GM12801 (cell line): Measurements from ENCODE around the gene SSTR4.

Source experiments
- TF ChIP-seq, protein P1 (sequence below): IDR thresholded peaks from one replicate; pipeline ENCODE4 v1.5.1; 2011; ENCODE audit warnings: control low read depth; ENCODE audit not compliant: insufficient read length; ENCODE audit errors: extremely low read depth

SSTR4 gene

GRCh38 chr20:23071996-23072395, 36.9 kb downstream of the SSTR4 start:
- TF ChIP-seq, protein P1, sequence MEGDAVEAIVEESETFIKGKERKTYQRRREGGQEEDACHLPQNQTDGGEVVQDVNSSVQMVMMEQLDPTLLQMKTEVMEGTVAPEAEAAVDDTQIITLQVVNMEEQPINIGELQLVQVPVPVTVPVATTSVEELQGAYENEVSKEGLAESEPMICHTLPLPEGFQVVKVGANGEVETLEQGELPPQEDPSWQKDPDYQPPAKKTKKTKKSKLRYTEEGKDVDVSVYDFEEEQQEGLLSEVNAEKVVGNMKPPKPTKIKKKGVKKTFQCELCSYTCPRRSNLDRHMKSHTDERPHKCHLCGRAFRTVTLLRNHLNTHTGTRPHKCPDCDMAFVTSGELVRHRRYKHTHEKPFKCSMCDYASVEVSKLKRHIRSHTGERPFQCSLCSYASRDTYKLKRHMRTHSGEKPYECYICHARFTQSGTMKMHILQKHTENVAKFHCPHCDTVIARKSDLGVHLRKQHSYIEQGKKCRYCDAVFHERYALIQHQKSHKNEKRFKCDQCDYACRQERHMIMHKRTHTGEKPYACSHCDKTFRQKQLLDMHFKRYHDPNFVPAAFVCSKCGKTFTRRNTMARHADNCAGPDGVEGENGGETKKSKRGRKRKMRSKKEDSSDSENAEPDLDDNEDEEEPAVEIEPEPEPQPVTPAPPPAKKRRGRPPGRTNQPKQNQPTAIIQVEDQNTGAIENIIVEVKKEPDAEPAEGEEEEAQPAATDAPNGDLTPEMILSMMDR: no peak

- TF ChIP-seq, protein P1: no peak
Observed at GRCh38 chr20:23072892-23073586, 37.9 kb downstream of the SSTR4 start.

GRCh38 chr20:23074052-23074451, 38.9 kb downstream of the SSTR4 start:
- TF ChIP-seq, protein P1: no peak

- TF ChIP-seq, protein P1: no peak
Observed at GRCh38 chr20:23077277-23077676, 42.2 kb downstream of the SSTR4 start.

DNA sequence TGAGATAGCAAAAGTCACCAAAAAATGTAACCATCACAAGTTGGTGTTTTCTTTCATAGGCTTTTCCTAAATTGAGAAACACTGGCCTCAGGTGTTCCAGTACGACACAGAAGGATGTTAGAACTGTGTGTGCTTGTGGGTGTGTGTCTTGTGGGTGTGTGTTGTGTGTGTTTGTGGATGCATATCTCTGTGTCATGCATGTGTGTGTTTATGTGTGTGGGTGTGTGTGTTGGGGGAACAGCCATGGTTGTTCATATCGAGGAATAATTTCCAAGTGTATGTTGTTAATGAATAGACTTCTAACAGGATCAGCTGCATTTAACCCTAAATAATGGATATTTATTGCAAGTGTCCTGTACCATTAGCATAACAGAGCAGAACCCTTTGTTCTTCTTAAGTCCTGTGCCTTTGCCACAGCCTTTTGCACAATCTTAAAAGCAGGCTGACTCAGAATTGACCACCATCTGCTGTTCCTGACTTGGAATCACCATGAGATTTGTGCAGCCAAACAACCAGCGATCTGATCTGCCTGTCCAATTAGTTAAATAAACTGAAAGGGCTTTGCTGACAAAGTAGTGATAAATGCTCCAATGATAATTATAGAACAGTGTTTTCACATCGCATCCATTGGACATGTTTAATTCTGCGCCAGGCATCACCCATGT, 43.4 kb downstream of the SSTR4 start:
- TF ChIP-seq, protein P1: no peak

DNA sequence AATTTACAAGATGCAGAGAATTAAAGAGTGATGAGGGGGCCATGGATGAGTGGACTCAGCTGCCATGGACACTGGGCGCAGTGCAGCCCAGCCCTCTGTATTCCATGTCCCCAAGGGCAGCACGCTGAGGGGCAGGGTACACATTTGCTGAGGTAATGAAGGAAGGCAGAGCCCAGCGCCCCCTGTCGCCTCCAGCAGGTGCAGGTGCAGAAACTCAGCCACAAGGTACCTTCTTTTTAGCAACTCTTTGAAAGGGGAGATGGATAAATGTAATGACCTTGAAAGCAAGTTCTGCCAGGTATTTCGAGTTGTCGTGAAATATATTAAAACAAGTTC, 43.9 kb downstream of the SSTR4 start:
- TF ChIP-seq, protein P1: no peak

DNA sequence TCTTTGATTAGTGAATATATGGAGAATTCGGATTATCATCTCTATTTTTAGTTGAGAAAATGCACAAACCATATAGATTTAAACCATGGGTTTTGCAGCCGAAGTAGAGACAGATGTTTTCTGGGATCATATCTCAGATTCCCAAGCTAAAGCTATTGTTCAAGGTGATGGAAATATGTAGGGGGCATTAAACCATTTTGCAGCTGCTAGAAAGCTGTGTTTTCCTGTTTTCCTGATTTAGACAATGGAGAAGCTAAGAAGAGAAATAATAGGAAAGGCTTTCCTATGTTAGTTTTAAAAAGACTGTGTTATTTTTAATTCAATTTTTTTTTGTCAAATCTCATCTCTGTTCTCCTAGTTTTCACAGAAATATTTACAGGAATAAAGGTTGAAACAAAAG, 44.8 kb downstream of the SSTR4 start:
- TF ChIP-seq, protein P1: no peak
